ENCODE results near the gene MINAR1.
A peak's percentile ranks its signal among the peaks of the same experiment; 100 is the strongest.

The MINAR1 gene

DNA sequence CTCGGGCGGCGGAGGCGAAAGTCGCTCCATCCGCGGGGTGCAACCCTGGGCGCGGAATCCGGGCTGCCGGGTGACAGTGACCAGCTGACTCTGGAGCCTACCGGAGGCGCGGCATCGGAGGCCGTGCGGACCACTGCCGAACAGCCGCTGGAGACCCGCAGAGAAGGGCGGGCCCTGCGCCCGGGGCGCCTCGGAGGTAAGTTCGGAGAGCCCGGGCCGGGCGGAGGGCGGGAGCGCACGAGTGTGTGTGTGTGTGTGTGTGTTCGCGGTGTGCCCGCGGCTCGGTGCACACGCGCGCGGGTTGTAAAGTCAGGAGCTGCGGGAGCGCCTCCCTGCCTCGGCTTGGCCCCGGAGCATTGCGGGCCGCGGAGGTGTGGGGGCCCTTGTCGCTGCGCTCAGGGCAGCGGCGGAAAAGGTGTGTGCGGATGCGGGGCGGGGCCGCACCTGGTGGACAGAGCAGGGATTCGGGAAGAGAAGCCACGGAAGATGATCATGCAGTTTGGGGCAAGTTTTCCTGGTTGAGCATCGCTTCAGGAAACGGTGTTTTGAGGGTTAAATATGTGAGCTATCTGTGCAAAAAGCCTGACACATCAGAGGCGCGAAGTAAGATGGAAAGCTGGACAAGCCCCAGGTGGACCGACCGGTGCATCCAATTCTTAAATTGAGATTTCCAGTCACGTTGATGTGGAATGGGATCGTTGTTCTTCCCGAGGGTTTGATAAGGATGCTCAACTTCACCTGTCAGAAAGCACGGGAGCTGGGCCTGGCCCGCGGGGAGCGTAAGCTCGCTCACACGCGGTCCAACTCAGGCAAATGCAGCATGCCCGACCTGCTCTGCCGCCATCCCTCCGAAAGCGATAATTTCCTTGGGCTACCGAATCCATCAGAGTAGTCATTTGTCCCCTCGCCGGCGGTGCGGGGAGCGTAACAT, 474 bp downstream of the MINAR1 start:
- TF ChIP-seq, protein P1, sequence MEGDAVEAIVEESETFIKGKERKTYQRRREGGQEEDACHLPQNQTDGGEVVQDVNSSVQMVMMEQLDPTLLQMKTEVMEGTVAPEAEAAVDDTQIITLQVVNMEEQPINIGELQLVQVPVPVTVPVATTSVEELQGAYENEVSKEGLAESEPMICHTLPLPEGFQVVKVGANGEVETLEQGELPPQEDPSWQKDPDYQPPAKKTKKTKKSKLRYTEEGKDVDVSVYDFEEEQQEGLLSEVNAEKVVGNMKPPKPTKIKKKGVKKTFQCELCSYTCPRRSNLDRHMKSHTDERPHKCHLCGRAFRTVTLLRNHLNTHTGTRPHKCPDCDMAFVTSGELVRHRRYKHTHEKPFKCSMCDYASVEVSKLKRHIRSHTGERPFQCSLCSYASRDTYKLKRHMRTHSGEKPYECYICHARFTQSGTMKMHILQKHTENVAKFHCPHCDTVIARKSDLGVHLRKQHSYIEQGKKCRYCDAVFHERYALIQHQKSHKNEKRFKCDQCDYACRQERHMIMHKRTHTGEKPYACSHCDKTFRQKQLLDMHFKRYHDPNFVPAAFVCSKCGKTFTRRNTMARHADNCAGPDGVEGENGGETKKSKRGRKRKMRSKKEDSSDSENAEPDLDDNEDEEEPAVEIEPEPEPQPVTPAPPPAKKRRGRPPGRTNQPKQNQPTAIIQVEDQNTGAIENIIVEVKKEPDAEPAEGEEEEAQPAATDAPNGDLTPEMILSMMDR (conservative IDR thresholded peaks at IDR 0.05; ENCODE audit: low read depth, low read length), result no peak
- peak; percentile 15 for DNase-seq (ENCODE audit: low read depth)
- peak overlapping the region; percentile 56 for H3K4me3 ChIP-seq (ENCODE audit: low read depth, low read length)

DNA sequence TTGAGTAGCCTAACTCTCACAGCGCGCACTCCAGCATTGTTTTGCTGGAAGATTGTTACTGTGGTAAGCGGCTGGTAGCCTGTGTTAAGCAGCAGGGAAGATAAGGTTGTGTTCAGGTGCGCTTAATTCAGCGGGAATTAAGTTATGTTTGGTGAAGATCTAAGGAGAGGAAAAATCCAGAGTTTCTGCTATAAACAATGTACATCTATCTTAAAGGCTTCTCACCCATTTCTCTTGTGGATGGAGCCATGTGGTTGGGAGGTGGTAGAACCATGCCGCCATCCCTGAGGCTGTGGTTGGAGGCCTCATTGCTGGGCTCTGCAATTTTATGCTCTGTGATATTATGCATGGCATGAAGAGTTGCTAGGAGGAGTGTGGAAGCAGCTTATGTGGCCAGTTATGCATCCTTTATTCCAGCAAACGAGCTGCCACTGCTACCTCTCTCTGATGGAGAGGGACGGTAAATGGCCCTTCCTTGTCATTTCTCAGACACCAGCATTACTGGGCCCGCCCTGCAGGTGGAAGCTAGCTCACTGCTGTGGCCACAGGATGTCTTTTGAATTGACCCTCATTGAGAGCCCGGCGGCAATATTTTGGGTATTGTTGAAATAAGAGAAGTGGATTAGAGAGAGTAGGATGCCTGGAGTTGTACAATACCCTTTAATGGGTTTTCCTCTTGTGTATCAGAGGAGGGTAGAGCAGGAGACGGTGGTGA, 1.3 kb downstream of the MINAR1 start:
- no peak for DNase-seq (ENCODE audit: low read depth)
- H3K4me3 ChIP-seq (ENCODE audit: low read depth, low read length), result no peak overlapping the region
- TF ChIP-seq, protein P1 (conservative IDR thresholded peaks at IDR 0.05; ENCODE audit: low read depth, low read length), result no peak

DNA sequence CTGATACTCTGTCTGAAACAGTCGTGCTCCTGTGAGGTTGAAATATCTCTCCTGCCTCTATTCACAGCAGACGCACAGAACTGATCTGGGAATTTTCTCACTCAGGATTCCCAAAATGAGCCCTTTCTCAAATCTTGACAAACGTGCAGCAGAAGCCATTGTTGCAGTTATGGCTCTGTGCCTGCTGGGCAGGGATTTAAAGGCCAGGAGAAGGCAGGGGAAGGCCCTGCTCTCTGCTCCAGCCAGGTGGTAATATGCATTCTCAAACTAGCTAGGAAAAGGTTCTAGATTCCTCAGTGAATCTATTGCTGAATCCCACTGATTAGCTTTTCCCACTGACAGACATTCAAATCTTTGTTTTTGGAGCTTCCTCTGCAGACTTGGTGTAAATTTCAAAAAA, 2.2 kb downstream of the MINAR1 start:
- TF ChIP-seq, protein P1 (conservative IDR thresholded peaks at IDR 0.05; ENCODE audit: low read depth, low read length), result no peak
- H3K4me3 ChIP-seq (ENCODE audit: low read depth, low read length), result no peak overlapping the region
- DNase-seq (ENCODE audit: low read depth), result no peak

DNA sequence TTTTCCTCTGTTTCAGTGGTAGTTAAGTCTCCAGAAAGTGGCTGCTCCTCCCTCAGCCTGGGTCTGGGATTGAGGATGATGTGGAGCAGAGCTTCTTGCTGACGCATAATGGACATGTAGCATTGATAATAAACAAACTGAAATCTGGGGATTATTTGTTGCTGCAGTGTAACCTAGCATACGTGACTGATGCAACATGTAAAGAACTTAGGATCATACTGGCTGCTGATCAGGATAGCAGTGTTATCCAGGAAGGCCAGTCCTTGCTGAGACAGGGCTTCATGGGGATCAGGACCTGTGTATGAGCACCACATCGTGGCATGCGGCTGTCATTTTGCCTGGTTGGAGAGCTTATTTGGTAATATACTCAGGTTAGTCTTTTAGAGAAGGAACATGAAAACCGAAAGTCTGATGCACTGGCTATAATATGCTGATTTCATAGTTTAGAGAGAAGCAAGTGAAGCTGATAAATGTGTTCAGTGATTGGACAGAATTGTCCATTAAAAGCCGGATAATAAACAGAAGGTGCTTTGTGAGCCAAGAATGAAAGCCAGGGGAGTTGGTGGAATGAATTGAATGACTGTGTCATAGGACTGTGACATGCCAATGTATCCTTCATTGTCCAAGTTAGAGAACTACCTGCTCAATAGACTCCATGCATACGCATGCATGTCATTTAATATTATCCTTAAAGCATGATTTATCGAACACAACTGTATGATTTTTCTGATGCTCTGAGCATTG, 4.1 kb downstream of the MINAR1 start:
- no peak overlapping the region for H3K4me3 ChIP-seq (ENCODE audit: low read depth, low read length)
- DNase-seq (ENCODE audit: low read depth), result no peak
- TF ChIP-seq, protein P1 (conservative IDR thresholded peaks at IDR 0.05; ENCODE audit: low read depth, low read length), result no peak

DNA sequence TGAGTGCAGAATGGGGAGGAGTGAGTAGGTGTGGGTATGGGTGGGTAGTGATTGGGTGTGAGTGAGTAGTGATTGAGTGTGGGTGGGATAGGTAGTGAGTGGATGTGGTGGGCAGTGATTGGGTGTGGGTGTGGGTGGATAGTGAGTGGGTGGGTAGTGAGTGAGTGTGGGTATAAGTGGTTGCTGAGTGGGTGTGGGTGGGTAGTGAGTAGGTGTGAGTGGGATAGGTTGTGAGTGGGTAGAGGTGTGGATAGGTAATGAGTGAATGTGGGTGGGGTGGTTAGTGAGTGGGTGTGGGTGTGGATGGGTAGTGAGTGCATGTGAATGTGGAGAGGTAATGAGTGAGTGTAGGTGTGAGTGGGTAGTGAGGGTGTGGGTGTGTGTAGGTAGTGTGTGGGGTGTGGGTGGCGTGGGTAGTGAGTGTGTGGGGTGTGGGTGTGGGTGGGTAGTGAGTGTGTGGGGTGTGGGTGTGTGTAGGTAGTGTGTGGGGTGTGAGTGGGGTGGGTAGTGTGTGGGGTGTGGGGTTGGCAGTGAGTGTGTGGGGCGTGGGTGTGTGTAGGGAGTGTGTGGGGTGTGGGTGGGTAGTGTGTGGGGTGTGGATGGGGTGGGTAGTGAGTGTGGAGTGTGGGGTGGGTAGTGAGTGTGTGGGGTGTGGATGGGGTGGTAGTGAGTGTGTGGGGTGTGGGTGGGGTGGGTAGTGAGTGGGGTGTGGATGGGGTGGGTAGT, 5.3 kb downstream of the MINAR1 start:
- no peak for DNase-seq (ENCODE audit: low read depth)
- no peak overlapping the region for H3K4me3 ChIP-seq (ENCODE audit: low read depth, low read length)
- TF ChIP-seq, protein P1 (conservative IDR thresholded peaks at IDR 0.05; ENCODE audit: low read depth, low read length), result no peak

DNA sequence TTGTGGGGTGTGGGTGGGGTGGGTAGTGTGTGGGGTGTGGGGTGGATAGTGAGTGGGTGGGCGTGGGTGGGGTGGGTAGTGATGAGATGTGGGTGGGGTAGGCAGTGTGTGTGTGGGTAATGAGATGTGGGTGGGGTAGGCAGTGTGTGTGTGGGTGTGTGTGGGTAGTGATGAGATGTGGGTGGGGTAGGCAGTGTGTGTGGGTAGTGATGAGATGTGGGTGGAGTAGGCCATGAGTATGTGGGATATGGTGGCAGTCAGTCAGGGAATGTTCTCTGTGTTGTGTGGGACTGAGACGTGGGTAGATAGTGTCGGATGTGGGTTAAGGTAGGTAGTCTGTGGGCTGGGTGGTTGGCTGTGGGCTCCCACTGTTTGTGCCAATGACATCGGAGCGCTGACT, 7.1 kb downstream of the MINAR1 start:
- no peak overlapping the region for H3K4me3 ChIP-seq (ENCODE audit: low read depth, low read length)
- DNase-seq (ENCODE audit: low read depth), result no peak
- TF ChIP-seq, protein P1 (conservative IDR thresholded peaks at IDR 0.05; ENCODE audit: low read depth, low read length), result no peak

All from choroid plexus epithelial cell (primary cell).